ENCODE results near the gene PRSS56.
A peak's percentile ranks its signal among the peaks of the same experiment; 100 is the strongest.

The PRSS56 gene

DNA sequence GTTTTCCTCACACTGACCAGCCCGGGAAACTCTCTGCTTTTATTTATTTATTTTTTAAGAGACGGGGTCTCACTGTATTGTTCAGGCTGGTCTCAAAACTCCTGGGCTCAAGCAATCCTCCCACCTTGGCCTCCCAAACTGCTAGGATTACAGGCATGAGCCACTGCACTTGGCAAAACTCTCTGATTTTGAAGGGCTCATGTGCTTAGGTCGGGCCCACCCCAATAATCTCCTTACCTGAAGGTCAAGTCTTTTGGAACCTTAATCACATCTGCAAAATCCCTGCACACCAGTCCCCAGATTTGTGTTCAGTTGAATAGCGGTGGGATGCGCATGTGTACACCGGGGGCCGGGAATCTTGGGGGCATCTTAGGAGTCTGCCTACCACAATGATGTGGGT lies 24.9 kb upstream of the PRSS56 start:
- H3K4me2 ChIP-seq: no peak overlapping the region
- no peaks in the 10 kb centered on the region; a peak in 1 of 20 replicates for H3K4me1 ChIP-seq
- H3K27me3 ChIP-seq: peaks cover 0 to 9% (median under 1%) of the 10 kb centered on the region in 11 experiments; a peak in 13 of 22 replicates
- no peak overlapping the region for H3K4me3 ChIP-seq
- no peaks in the 10 kb centered on the region for H3K9me3 ChIP-seq (replicated peaks in 1 of 11)
- TF ChIP-seq Cebpa-rat (IDR thresholded peaks at IDR 0.05): no peak
- H3K9ac ChIP-seq: no peak overlapping the region
- H4K20me1 ChIP-seq: peaks cover 0 to 20% (median 0%) of the 10 kb centered on the region in 11 experiments; a peak in 6 of 22 replicates
- no peak overlapping the region for H3K27ac ChIP-seq
- H3K36me3 ChIP-seq: no peaks in the 10 kb centered on the region

DNA sequence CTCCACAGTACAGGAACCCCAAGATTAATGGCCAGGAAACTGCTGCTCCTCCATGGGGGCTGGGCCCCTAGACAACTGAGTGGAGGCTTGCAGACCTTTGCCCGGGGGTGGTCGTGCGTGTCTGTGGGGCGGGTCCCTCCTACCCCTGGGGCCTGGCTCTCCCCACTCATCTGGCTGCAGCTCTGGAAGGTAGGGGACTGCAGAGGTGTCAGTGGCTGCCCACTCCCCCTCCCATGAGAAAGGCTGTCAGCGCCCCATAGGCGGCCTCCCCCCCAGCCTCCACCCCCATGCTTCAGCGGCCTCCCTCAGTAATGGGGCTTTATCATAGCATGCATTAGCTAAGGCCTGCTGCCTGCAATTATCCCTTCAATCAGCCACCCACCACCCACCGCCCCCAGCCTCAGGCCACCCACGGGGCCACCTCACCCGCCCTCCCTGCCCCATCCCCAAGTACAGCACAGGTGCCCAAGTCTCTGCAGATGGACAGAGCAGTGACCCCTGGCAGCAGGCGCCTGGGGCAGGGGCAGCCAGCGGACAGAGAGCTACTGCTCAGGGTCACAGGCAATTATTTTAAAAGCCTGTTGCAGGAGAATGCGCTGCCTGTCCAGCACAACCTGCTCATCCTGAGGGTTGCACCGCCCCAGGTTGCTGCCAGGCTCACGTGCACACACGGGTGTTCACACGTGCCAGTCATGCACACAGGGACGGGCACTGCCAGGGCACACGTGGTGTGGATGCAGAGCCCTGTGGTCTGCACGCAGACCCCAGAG lies 23.5 kb upstream of the PRSS56 start:
- peaks cover 0 to 19% (median 0%) of the 10 kb centered on the region in 11 experiments; a peak in 3 of 22 replicates for H4K20me1 ChIP-seq
- H3K4me1 ChIP-seq: no peaks in the 10 kb centered on the region
- H3K4me3 ChIP-seq: no peak overlapping the region
- TF ChIP-seq Cebpa-rat (IDR thresholded peaks at IDR 0.05): no peak
- H3K9ac ChIP-seq: no peak overlapping the region
- H3K27ac ChIP-seq: no peak overlapping the region
- H3K27me3 ChIP-seq: peaks cover 0 to 14% (median 13%) of the 10 kb centered on the region in 11 experiments; a peak in 13 of 22 replicates
- no peak overlapping the region for H3K4me2 ChIP-seq
- no peaks in the 10 kb centered on the region for H3K36me3 ChIP-seq
- H3K9me3 ChIP-seq (replicated peaks in 1 of 11): no peaks in the 10 kb centered on the region

DNA sequence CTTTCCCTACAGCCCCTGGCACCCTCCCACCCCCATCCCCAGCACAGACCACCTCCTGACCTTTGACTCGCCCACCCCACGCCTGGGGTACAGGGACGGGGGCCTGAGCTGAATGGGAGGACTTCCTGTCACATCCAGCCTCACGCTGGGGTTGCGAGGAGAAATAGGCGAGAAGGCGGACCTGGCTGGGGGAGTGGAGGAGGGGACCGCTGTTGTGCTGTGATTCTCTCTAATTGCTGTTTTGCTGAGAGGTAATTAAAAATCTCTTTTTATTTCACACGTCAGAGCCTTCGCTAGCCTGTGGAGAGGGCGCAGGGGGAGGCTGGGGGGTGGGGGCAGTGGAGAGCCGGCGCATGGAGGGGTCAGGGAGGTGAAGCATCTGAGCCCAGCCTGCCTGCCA lies 22.8 kb upstream of the PRSS56 start:
- Histone ChIP-seq H3K27ac (no peak overlapping the region), H3K9ac (no peak overlapping the region), H3K27me3 (peaks cover 2 to 21% (median 20%) of the 10 kb centered on the region in 11 experiments), H3K4me1 (peaks cover 0 to 2% (median under 1%) of the 10 kb centered on the region in 10 experiments; a peak in 8 of 20 replicates), H3K36me3 (no peaks in the 10 kb centered on the region), H4K20me1 (peaks cover 0 to 16% (median 0%) of the 10 kb centered on the region in 11 experiments; a peak in 3 of 22 replicates), H3K9me3 (replicated peaks in 1 of 11) (no peaks in the 10 kb centered on the region), H3K4me2 (no peak overlapping the region), H3K4me3 (no peak overlapping the region)
- TF ChIP-seq Cebpa-rat (IDR thresholded peaks at IDR 0.05): no peak

DNA sequence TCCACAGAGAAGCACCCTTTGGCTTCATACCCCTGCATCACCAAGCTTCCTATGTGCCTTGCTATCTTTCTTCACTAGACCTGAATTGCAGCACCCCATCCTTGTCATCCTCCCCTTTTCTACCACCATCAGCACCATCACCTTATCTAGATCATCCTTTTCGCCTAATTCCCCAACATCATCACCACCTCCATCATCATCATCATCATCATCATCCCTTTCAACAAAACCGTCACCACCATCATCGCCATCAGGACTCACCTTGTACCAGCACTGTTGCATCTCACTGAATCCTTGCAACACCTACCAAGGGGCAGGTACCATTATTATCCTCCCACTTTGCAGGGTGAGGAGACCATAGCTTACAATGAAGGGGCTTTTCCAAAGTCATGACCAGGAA lies 21.7 kb upstream of the PRSS56 start:
- Histone ChIP-seq H3K27ac (no peak overlapping the region), H3K4me2 (no peak overlapping the region), H3K9me3 (replicated peaks in 1 of 11) (no peaks in the 10 kb centered on the region), H3K4me1 (peaks cover 6 to 11% (median 10%) of the 10 kb centered on the region in 10 experiments; a peak in 16 of 20 replicates), H3K27me3 (peaks cover 12 to 32% (median 30%) of the 10 kb centered on the region in 11 experiments), H4K20me1 (peaks cover 0 to 11% (median 3%) of the 10 kb centered on the region in 11 experiments; a peak in 6 of 22 replicates), H3K36me3 (no peaks in the 10 kb centered on the region), H3K4me3 (no peak overlapping the region), H3K9ac (no peak overlapping the region)
- TF ChIP-seq Cebpa-rat (IDR thresholded peaks at IDR 0.05): no peak

DNA sequence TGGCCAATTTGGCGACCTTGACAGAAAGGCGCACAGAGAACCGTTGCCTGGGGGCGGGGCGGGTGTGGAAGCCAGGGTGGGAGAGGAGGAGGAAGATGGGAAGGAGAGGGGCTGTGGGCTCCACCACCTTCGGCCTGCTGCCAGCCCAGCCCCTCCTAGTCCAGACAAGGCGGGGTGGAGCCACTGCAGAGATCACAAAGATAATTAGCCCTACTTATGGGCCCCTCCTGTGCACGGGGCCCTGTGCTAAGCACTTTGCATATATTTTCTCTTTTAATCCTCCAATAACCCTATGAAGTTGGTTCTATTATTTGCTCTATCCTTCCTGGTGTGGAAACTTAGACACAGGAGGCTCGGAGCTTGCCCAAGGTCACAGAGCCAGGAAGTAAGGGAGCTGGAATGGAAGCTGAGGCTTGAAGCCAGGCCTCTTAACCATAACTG lies 18.8 kb upstream of the PRSS56 start:
- peaks cover 0 to 26% (median 4%) of the 10 kb centered on the region in 11 experiments; a peak in 9 of 22 replicates for H4K20me1 ChIP-seq
- no peaks in the 10 kb centered on the region for H3K36me3 ChIP-seq
- TF ChIP-seq Cebpa-rat (IDR thresholded peaks at IDR 0.05): no peak
- H3K27me3 ChIP-seq: peaks cover 37 to 61% (median 56%) of the 10 kb centered on the region in 11 experiments
- H3K4me3 ChIP-seq: no peak overlapping the region
- no peak overlapping the region for H3K27ac ChIP-seq
- no peak overlapping the region for H3K4me2 ChIP-seq
- H3K9ac ChIP-seq: no peak overlapping the region
- no peaks in the 10 kb centered on the region for H3K9me3 ChIP-seq (replicated peaks in 1 of 11)
- peaks cover 6 to 18% (median 17%) of the 10 kb centered on the region in 10 experiments; a peak in 16 of 20 replicates for H3K4me1 ChIP-seq

DNA sequence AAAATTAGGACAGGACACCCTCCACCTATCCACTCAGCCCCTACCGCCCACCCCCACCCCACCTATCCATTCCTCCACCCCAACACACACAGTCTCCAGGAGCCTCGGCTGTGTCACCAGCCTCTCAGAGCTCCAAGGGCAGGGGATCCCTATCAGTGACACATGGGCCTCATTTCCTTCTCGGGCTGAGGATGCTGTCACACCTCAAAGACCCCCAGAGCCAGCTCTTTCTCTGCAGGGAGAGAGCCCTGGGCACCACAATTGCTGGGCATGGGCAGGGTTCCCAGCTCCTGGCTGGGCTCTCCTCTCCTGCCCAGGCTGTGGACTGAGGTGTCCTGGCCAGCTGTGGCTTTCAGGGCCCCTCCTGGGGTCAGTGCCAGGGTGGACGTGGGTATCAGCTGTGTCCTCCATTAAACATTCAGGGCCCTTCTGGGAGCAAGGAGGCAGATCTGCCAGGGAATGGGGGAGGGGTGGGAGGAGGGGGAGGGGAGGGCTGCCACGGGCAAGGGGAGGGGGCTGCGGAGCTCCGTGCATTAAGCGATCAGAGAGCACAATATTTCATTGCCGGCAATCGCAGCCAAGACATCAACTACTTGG lies 18.3 kb upstream of the PRSS56 start:
- no peak overlapping the region for H3K9ac ChIP-seq
- H3K4me1 ChIP-seq: peaks cover 6 to 18% (median 17%) of the 10 kb centered on the region in 10 experiments; a peak in 16 of 20 replicates
- no peak overlapping the region for H3K4me3 ChIP-seq
- H3K4me2 ChIP-seq: no peak overlapping the region; a peak in 2 of 22 replicates
- H3K27me3 ChIP-seq: peaks cover 37 to 66% (median 60%) of the 10 kb centered on the region in 11 experiments
- TF ChIP-seq Cebpa-rat (IDR thresholded peaks at IDR 0.05): no peak
- H3K27ac ChIP-seq: no peak overlapping the region
- peaks cover 0 to 26% (median 4%) of the 10 kb centered on the region in 11 experiments; a peak in 9 of 22 replicates for H4K20me1 ChIP-seq
- no peaks in the 10 kb centered on the region for H3K9me3 ChIP-seq (replicated peaks in 1 of 11)
- H3K36me3 ChIP-seq: no peaks in the 10 kb centered on the region

DNA sequence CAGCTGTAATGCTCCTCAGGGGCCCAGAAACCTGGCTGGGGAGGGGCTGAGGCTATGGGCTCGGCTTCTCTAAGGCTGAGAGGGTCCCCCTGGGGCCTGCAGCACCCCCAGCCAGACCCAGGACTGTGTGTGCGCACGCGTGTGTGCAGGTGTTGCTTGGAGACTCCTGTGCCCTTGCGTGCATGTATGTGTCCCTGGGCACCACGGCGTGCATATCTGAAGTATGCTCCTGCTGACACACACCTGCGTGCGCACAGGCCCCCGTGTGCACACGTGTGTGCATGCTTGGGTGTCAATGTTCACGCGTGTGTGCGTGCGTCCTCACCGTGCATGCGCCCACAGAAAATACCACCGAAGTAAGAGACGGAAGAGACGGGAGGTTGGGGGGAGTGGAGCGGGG lies 17.7 kb upstream of the PRSS56 start:
- Histone ChIP-seq H4K20me1 (peaks cover 0 to 26% (median 4%) of the 10 kb centered on the region in 11 experiments; a peak in 9 of 22 replicates), H3K27me3 (peaks cover 37 to 69% (median 62%) of the 10 kb centered on the region in 11 experiments), H3K4me1 (peaks cover 6 to 18% (median 17%) of the 10 kb centered on the region in 10 experiments; a peak in 16 of 20 replicates), H3K4me2 (peak overlapping the region in 7 of 11 experiments; percentile 38 to 67 (median 58); a peak in 10 of 22 replicates), H3K4me3 (no peak overlapping the region), H3K27ac (no peak overlapping the region), H3K9ac (no peak overlapping the region), H3K9me3 (replicated peaks in 1 of 11) (no peaks in the 10 kb centered on the region), H3K36me3 (no peaks in the 10 kb centered on the region)
- no peak for TF ChIP-seq Cebpa-rat (IDR thresholded peaks at IDR 0.05)

DNA sequence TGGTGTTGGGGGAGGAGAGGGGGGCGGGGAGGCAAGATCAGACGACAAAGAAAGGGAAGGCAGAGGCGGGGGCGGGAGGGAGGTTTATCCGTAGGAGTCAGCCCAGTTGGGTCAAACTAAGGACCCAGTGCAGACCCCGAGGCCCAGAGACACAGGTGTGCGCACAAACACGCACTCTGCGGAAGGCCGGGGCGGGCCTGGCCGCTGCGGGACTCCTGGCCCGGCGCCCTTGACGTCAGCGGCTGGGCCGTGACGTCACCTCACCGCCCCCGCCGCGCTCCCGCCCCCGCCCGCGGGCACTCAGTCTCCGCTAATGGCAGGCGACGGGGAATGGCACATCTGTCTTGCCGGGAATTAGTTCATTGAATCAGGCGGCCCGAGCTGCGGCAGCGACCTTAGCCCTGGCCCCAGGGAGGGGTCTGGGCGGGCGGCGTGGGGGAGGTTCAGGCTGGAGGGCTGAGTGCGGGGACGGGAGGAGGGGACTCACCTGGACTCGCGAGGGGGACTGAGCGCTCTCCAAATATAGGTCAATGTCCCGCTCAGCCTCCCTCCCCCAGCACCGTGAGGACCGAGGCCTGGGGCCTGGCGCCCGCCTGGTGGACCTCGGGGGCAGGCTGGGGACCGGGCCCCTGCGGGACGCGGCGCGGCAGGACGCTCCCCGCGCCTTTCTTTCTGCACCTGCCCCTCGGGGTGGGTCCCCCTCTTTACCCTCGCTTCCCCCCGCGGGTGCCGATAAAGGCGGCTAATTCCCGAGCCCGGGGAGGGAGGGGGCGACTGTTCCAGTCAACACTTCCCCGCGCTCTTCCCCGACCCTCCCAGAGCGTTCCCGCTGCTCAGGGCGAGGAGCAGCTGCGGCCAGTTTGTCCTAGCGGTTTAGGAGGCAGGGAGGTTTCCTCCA lies 17.0 kb upstream of the PRSS56 start:
- Histone ChIP-seq H3K9ac (no peak overlapping the region), H3K9me3 (replicated peaks in 1 of 11) (no peaks in the 10 kb centered on the region), H3K27ac (no peak overlapping the region), H3K27me3 (peaks cover 37 to 69% (median 62%) of the 10 kb centered on the region in 11 experiments), H4K20me1 (peaks cover 0 to 26% (median 4%) of the 10 kb centered on the region in 11 experiments; a peak in 9 of 22 replicates), H3K4me2 (peak overlapping the region in 10 of 11 experiments; percentile 29 to 57 (median 50); a peak in 17 of 22 replicates), H3K4me3 (peak overlapping the region in 1 of 10 experiments; percentile 42; a peak in 2 of 20 replicates), H3K36me3 (no peaks in the 10 kb centered on the region), H3K4me1 (peaks cover 6 to 18% (median 17%) of the 10 kb centered on the region in 10 experiments; a peak in 16 of 20 replicates)
- TF ChIP-seq Cebpa-rat (IDR thresholded peaks at IDR 0.05): no peak

Measured in BLaER1 treated with 17β-estradiol and CSF1 and Interleukin-3, amounts not matched to agents 10 nM and 100 nM (cell line).